NCI-H1092 treated with DMSO at 0.1 percent for 48 hours (cell line): Measurements from ENCODE around the gene DIPK1C.

Experiments used
- DNase-seq: peaks from one replicate; lab custom pipeline; 2025; lab: John Stamatoyannopoulos, UW

DIPK1C gene

GRCh38 chr18:74451148-74451547, 6.0 kb downstream of the DIPK1C start:
- no peak for DNase-seq

GRCh38 chr18:74450626-74451025, 6.5 kb downstream of the DIPK1C start:
- DNase-seq = no peak

- no peak for DNase-seq
Measured at GRCh38 chr18:74447404-74448152, 9.5 kb downstream of the DIPK1C start.

GRCh38 chr18:74446631-74447403, 10.3 kb downstream of the DIPK1C start:
- no peak for DNase-seq

GRCh38 chr18:74446178-74446577, 10.9 kb downstream of the DIPK1C start:
- no peak for DNase-seq

GRCh38 chr18:74445585-74445984, 11.5 kb downstream of the DIPK1C start:
- no peak for DNase-seq

- DNase-seq = no peak
Measured at GRCh38 chr18:74444104-74444503, 13.0 kb downstream of the DIPK1C start.

- DNase-seq = no peak
Measured at GRCh38 chr18:74440808-74441427, 16.2 kb downstream of the DIPK1C start.

- DNase-seq = no peak
Measured at GRCh38 chr18:74438091-74438490, 19.0 kb downstream of the DIPK1C start.

GRCh38 chr18:74436158-74436769, 20.8 kb downstream of the DIPK1C start:
- DNase-seq = no peak

- no peak for DNase-seq
Measured at GRCh38 chr18:74435740-74436139, 21.4 kb downstream of the DIPK1C start.

GRCh38 chr18:74434466-74434865, 22.6 kb downstream of the DIPK1C start:
- DNase-seq = no peak

- DNase-seq = no peak
Measured at GRCh38 chr18:74430806-74431571, 26.1 kb downstream of the DIPK1C start.

GRCh38 chr18:74430231-74430630, 26.9 kb downstream of the DIPK1C start:
- no peak for DNase-seq

- DNase-seq = no peak
Measured at GRCh38 chr18:74429096-74429495, 28.0 kb downstream of the DIPK1C start.

GRCh38 chr18:74427442-74428112, 29.5 kb downstream of the DIPK1C start:
- DNase-seq = no peak

GRCh38 chr18:74425876-74426275, 31.2 kb downstream of the DIPK1C start:
- no peak for DNase-seq

GRCh38 chr18:74425161-74425560, 31.9 kb downstream of the DIPK1C start:
- no peak for DNase-seq

- no peak for DNase-seq
Measured at GRCh38 chr18:74422541-74422940, 34.6 kb downstream of the DIPK1C start.

- DNase-seq = no peak
Measured at GRCh38 chr18:74420926-74421325, 36.2 kb downstream of the DIPK1C start.

GRCh38 chr18:74420481-74420880, 36.6 kb downstream of the DIPK1C start:
- no peak for DNase-seq
